Endothelial cell of umbilical vein (primary cell): Measurements from ENCODE around the gene SOX14.

Experiments
- EZH2 ChIP-seq: IDR thresholded peaks from 2 replicates; pipeline ENCODE4 v1.6.1; 2012; ENCODE audit warnings: borderline replicate concordance, low read depth, mild to moderate bottlenecking, moderate library complexity, low read length, inconsistent platforms; ENCODE audit not compliant: severe bottlenecking
- JUN ChIP-seq: IDR thresholded peaks from 2 replicates; pipeline ENCODE4 v1.6.1; 2011; ENCODE audit warnings: borderline replicate concordance, low read depth; ENCODE audit not compliant: insufficient read length, insufficient read depth
- POLR2A ChIP-seq: IDR thresholded peaks from 2 replicates; pipeline ENCODE4 v1.6.1; 2012; ENCODE audit warnings: low read depth, mild to moderate bottlenecking, control low read depth, low read length
- POLR2AphosphoS5 ChIP-seq: IDR thresholded peaks from 2 replicates; pipeline ENCODE4 v1.6.1; 2012; ENCODE audit warnings: low read depth, mild to moderate bottlenecking, control low read depth, low read length, moderate library complexity; ENCODE audit not compliant: insufficient read depth
- TF ChIP-seq, protein P1 (sequence below), 2 donors: IDR thresholded peaks; 1 replicate in 1 of 2; 2 replicates in 1 of 2; pipeline ENCODE4 v1.5.1; 2011; ENCODE audit warnings: low read length in 2 of 2, mild to moderate bottlenecking in 2 of 2, moderate library complexity in 2 of 2, control low read depth in 1 of 2, inconsistent platforms in 1 of 2, low read depth in 1 of 2; ENCODE audit not compliant: insufficient read depth in 1 of 2; ENCODE audit errors: extremely low read depth in 1 of 2

- TF ChIP-seq, protein P1, sequence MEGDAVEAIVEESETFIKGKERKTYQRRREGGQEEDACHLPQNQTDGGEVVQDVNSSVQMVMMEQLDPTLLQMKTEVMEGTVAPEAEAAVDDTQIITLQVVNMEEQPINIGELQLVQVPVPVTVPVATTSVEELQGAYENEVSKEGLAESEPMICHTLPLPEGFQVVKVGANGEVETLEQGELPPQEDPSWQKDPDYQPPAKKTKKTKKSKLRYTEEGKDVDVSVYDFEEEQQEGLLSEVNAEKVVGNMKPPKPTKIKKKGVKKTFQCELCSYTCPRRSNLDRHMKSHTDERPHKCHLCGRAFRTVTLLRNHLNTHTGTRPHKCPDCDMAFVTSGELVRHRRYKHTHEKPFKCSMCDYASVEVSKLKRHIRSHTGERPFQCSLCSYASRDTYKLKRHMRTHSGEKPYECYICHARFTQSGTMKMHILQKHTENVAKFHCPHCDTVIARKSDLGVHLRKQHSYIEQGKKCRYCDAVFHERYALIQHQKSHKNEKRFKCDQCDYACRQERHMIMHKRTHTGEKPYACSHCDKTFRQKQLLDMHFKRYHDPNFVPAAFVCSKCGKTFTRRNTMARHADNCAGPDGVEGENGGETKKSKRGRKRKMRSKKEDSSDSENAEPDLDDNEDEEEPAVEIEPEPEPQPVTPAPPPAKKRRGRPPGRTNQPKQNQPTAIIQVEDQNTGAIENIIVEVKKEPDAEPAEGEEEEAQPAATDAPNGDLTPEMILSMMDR (IDR thresholded peaks at IDR 0.05; ENCODE audit: extremely low read depth in 1 of 2, insufficient read depth in 1 of 2, low read depth in 1 of 2, low read length in 2 of 2) = no peak
- TF ChIP-seq JUN (no peak), EZH2 (no peak), POLR2A (no peak), POLR2AphosphoS5 (no peak)
These were observed 39.9 kb upstream of the SOX14 start for GRCh38 chr3:137724240-137724639.
